H9 (cell line): ENCODE results near the gene GARIN5A. TPM values are rescaled to one million over a fixed set of nuclear protein-coding genes. Genes with fewer than 3 reads are reported as not detected.

Experiments used
- DNase-seq: peaks from one replicate; pipeline ENCODE4 v3.0.0-alpha.2; 2017
- H2AFZ ChIP-seq: one replicate; pipeline ENCODE4 v1.6.1; 2013; ENCODE audit warnings: mild to moderate bottlenecking, low read length, control low read depth, moderate library complexity
- H2AK5ac ChIP-seq: 2 replicates; pipeline ENCODE4 v1.6.1; 2013; ENCODE audit warnings: low read length, control low read depth, mixed read lengths; ENCODE audit not compliant: insufficient read length
- H2BK120ac ChIP-seq: one replicate; pipeline ENCODE4 v1.6.1; 2013; ENCODE audit warnings: low read depth, mild to moderate bottlenecking, low read length, control low read depth, inconsistent platforms; ENCODE audit not compliant: poor library complexity, severe bottlenecking
- H2BK12ac ChIP-seq: 2 replicates; pipeline ENCODE4 v1.6.1; 2013; ENCODE audit warnings: low read length, control low read depth, mixed read lengths, low read depth; ENCODE audit not compliant: insufficient read length
- H2BK15ac ChIP-seq: 2 replicates; pipeline ENCODE4 v1.6.1; 2013; ENCODE audit warnings: low read depth, low read length, control low read depth
- H2BK20ac ChIP-seq: one replicate; pipeline ENCODE4 v1.6.1; 2013; ENCODE audit warnings: low read depth, mild to moderate bottlenecking, low read length, control low read depth, inconsistent platforms; ENCODE audit not compliant: poor library complexity, severe bottlenecking
- H2BK5ac ChIP-seq: 2 replicates; pipeline ENCODE4 v1.6.1; 2013; ENCODE audit warnings: low read length, control low read depth, mixed read lengths; ENCODE audit not compliant: insufficient read length
- H3K14ac ChIP-seq: 2 replicates; pipeline ENCODE4 v1.6.1; 2013; ENCODE audit warnings: low read length, control low read depth; ENCODE audit not compliant: insufficient read depth
- H3K18ac ChIP-seq: 2 replicates; pipeline ENCODE4 v1.6.1; 2013; ENCODE audit warnings: low read depth, mild to moderate bottlenecking, mixed read lengths, low read length, control low read depth; ENCODE audit not compliant: insufficient read length
- H3K23ac ChIP-seq: 2 replicates; pipeline ENCODE4 v1.6.1; 2013; ENCODE audit warnings: low read length, control low read depth, mixed read lengths, low read depth; ENCODE audit not compliant: insufficient read length
- H3K23me2 ChIP-seq: 2 replicates; pipeline ENCODE4 v1.6.1; 2013; ENCODE audit warnings: low read depth, mild to moderate bottlenecking, mixed read lengths, low read length, control low read depth; ENCODE audit not compliant: insufficient read length, poor library complexity, severe bottlenecking
- H3K27ac ChIP-seq: 2 replicates; pipeline ENCODE4 v1.5.1; 2013; ENCODE audit warnings: low read length, control low read depth, mixed read lengths, low read depth; ENCODE audit not compliant: insufficient read length
- H3K27me3 ChIP-seq: 2 replicates; pipeline ENCODE4 v1.6.1; 2013; ENCODE audit warnings: low read length, control low read depth, inconsistent platforms; ENCODE audit not compliant: insufficient read depth
- H3K4ac ChIP-seq: 2 replicates; pipeline ENCODE4 v1.6.1; 2013; ENCODE audit warnings: low read depth, mild to moderate bottlenecking, control low read depth, inconsistent platforms, low read length, moderate library complexity
- H3K4me1 ChIP-seq: 2 replicates; pipeline ENCODE4 v1.6.1; 2013; ENCODE audit warnings: low read length, control low read depth, inconsistent platforms; ENCODE audit not compliant: insufficient read depth
- H3K4me2 ChIP-seq: 2 replicates; pipeline ENCODE4 v1.6.1; 2013; ENCODE audit warnings: low read length, control low read depth, mixed read lengths; ENCODE audit not compliant: insufficient read length, insufficient read depth
- H3K56ac ChIP-seq: 2 replicates; pipeline ENCODE4 v1.6.1; 2013; ENCODE audit warnings: low read depth, mild to moderate bottlenecking, mixed read lengths, low read length, control low read depth; ENCODE audit not compliant: insufficient read length
- H3K79me1 ChIP-seq: 2 replicates; pipeline ENCODE4 v1.6.1; 2013; ENCODE audit warnings: low read depth, mild to moderate bottlenecking, moderate library complexity, low read length, control low read depth, inconsistent platforms; ENCODE audit not compliant: insufficient read depth, poor library complexity, severe bottlenecking
- H3K79me2 ChIP-seq: 2 replicates; pipeline ENCODE4 v1.6.1; 2013; ENCODE audit warnings: low read length, control low read depth, inconsistent platforms; ENCODE audit not compliant: insufficient read depth
- H3K9ac ChIP-seq: 2 replicates; pipeline ENCODE4 v1.6.1; 2013; ENCODE audit warnings: low read length, control low read depth, mixed read lengths; ENCODE audit not compliant: insufficient read length; ENCODE audit errors: extremely low read depth
- H3K9me3 ChIP-seq: one replicate; pipeline ENCODE4 v1.6.1; 2013; ENCODE audit warnings: low read depth, low read length, inconsistent platforms; ENCODE audit not compliant: control insufficient read depth
- H3T11ph ChIP-seq: one replicate; pipeline ENCODE4 v1.6.1; 2013; ENCODE audit warnings: mild to moderate bottlenecking, low read length, control low read depth, inconsistent platforms
- H4K20me1 ChIP-seq: one replicate; pipeline ENCODE4 v1.6.1; 2013; ENCODE audit not compliant: control insufficient read depth, insufficient read length, insufficient read depth
- H4K5ac ChIP-seq: 2 replicates; pipeline ENCODE4 v1.6.1; 2013; ENCODE audit warnings: low read depth, mild to moderate bottlenecking, mixed read lengths, low read length, control low read depth; ENCODE audit not compliant: insufficient read length
- H4K8ac ChIP-seq: replicated peaks from 2 replicates; pipeline ENCODE4 v1.6.1; 2013; ENCODE audit warnings: low read length, control low read depth, mixed read lengths, low read depth; ENCODE audit not compliant: insufficient read length
- H4K91ac ChIP-seq: 2 replicates; pipeline ENCODE4 v1.6.1; 2013; ENCODE audit warnings: low read depth, mild to moderate bottlenecking, moderate library complexity, mixed read lengths, low read length, control low read depth; ENCODE audit not compliant: insufficient read length
- H3K27ac Mint-ChIP-seq, 3 experiments: 2 replicates in 2 of 3; 3 replicates in 1 of 3; pipeline ENCODE4 v1.8.0; 2020 to 2021; ENCODE audit warnings: mixed read lengths in 3 of 3, mild to moderate bottlenecking in 1 of 3, moderate library complexity in 1 of 3
- H3K27me3 Mint-ChIP-seq: 2 replicates; pipeline ENCODE4 v1.8.0; 2021; ENCODE audit warnings: low read depth, mild to moderate bottlenecking, moderate library complexity, mixed read lengths
- H3K36me3 Mint-ChIP-seq, 3 experiments: 2 replicates in 2 of 3; 3 replicates in 1 of 3; pipeline ENCODE4 v1.8.0; 2020 to 2021; ENCODE audit warnings: low read depth in 3 of 3, mixed read lengths in 3 of 3; ENCODE audit not compliant: insufficient read depth in 1 of 3
- H3K4me1 Mint-ChIP-seq, 2 experiments: 2 replicates each; pipeline ENCODE4 v1.8.0; 2020; ENCODE audit warnings: mixed read lengths in 2 of 2
- H3K4me3 Mint-ChIP-seq, 2 experiments: 2 replicates in 1 of 2; 3 replicates in 1 of 2; pipeline ENCODE4 v1.8.0; 2020 to 2021; ENCODE audit warnings: mild to moderate bottlenecking in 2 of 2, mixed read lengths in 2 of 2, moderate library complexity in 1 of 2
- H3K9me3 Mint-ChIP-seq, 2 experiments: 2 replicates in 1 of 2; 3 replicates in 1 of 2; pipeline ENCODE4 v1.8.0; 2020; ENCODE audit warnings: mild to moderate bottlenecking in 2 of 2, mixed read lengths in 2 of 2, moderate library complexity in 1 of 2
- CTCF ChIP-seq: fragments of 200-600 bp; sonication (generic); conservative IDR thresholded peaks from 3 replicates; pipeline ENCODE4 v1.8.0; 2021; ENCODE audit warnings: antibody characterized with exemption, mild to moderate bottlenecking
- WGBS: extraction: QIAGEN DNeasy Blood & Tissue Kit; methylation state at CpG from one replicate; pipeline ENCODE4 v1.1.7; 2013; ENCODE audit warnings: missing lambda C conversion rate, low lambda C conversion rate, mixed read lengths; ENCODE audit not compliant: insufficient read length; ENCODE audit errors: extremely low coverage; 5-methylcytosine and 5-hydroxymethylcytosine counted together
- total RNA-seq: library from RNA; stranded (reverse); gene quantifications from 2 replicates; pipeline ENCODE4 v1.2.1, GENCODE V29; 2021

The GARIN5A gene
- total RNA-seq, 1 experiment from 2014 or later = 9.5 TPM

GRCh38 chr19:50492303-50493052 is 15.8 kb upstream of the GARIN5A start:
- H3T11ph ChIP-seq = no peak overlapping the region
- H4K8ac ChIP-seq = no peak overlapping the region
- H3K27ac ChIP-seq = no peak overlapping the region
- H2BK120ac ChIP-seq = no peak overlapping the region
- Mint-ChIP-seq H3K27ac (no peak overlapping the region), H3K9me3 (peaks cover 6 to 17% of the 10 kb centered on the region in 2 experiments; a peak in 4 of 5 replicates), H3K36me3 (peaks cover 0 to 6% (median 3%) of the 10 kb centered on the region in 3 experiments; a peak in 5 of 7 replicates), H3K4me1 (peaks cover 29 to 45% of the 10 kb centered on the region in 2 experiments), H3K4me3 (peak overlapping the region in 1 of 2 experiments; percentile 22; a peak in 1 of 5 replicates), H3K27me3 (peaks cover 88% of the 10 kb centered on the region)
- peaks cover 5% of the 10 kb centered on the region for H3K23me2 ChIP-seq
- no peak; the same call in 2 of the 3 replicates for TF ChIP-seq CTCF
- no CpG with 5 or more reads among the region's 12 CpGs for WGBS
- H3K79me2 ChIP-seq = no peaks in the 10 kb centered on the region
- peaks cover 14% of the 10 kb centered on the region; the same call in 1 of the 2 replicates for H3K27me3 ChIP-seq
- H3K23ac ChIP-seq = no peak overlapping the region
- H2BK15ac ChIP-seq = no peak overlapping the region
- no peaks in the 10 kb centered on the region for H4K20me1 ChIP-seq
- no peaks in the 10 kb centered on the region for H3K79me1 ChIP-seq
- no peak overlapping the region for H2AK5ac ChIP-seq
- H3K56ac ChIP-seq = no peak overlapping the region
- no peak overlapping the region for H2AFZ ChIP-seq
- H3K9ac ChIP-seq = no peak overlapping the region
- no peak overlapping the region for H2BK20ac ChIP-seq
- H3K4ac ChIP-seq = no peak overlapping the region
- peak overlapping the region; percentile 11 for H3K4me2 ChIP-seq
- no peak overlapping the region for H4K5ac ChIP-seq
- no peak overlapping the region for H2BK12ac ChIP-seq
- no peaks in the 10 kb centered on the region for H3K9me3 ChIP-seq
- no peak overlapping the region for H2BK5ac ChIP-seq
- no peak overlapping the region for H4K91ac ChIP-seq
- peaks cover 4% of the 10 kb centered on the region; the same call in 1 of the 2 replicates for H3K4me1 ChIP-seq
- no peak overlapping the region; the same call in 1 of the 2 replicates for H3K14ac ChIP-seq
- peak; percentile 39 for DNase-seq
- no peak overlapping the region for H3K18ac ChIP-seq
